ENCODE results near the gene NMRAL1.

The NMRAL1 gene

GRCh38 chr16:4450430-4450829, 24.0 kb downstream of the NMRAL1 start (continued):
- TF ChIP-seq, protein P1, sequence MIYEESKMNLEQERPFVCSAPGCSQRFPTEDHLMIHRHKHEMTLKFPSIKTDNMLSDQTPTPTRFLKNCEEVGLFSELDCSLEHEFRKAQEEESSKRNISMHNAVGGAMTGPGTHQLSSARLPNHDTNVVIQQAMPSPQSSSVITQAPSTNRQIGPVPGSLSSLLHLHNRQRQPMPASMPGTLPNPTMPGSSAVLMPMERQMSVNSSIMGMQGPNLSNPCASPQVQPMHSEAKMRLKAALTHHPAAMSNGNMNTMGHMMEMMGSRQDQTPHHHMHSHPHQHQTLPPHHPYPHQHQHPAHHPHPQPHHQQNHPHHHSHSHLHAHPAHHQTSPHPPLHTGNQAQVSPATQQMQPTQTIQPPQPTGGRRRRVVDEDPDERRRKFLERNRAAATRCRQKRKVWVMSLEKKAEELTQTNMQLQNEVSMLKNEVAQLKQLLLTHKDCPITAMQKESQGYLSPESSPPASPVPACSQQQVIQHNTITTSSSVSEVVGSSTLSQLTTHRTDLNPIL (CRISPR knock-in tag; IDR thresholded peaks at IDR 0.05; ENCODE audit: low read depth): no peak
- TF ChIP-seq PPARA (CRISPR knock-in tag; IDR thresholded peaks at IDR 0.05; ENCODE audit: borderline replicate concordance): no peak
- TF ChIP-seq ISL1 (CRISPR knock-in tag; IDR thresholded peaks at IDR 0.05): no peak
- TF ChIP-seq OSR1 (CRISPR knock-in tag; IDR thresholded peaks at IDR 0.05): no peak
- TF ChIP-seq TOX (CRISPR knock-in tag; IDR thresholded peaks at IDR 0.05; ENCODE audit: borderline replicate concordance): no peak
- no peak for TF ChIP-seq ZNF8 (CRISPR knock-in tag; IDR thresholded peaks at IDR 0.05)

DNA sequence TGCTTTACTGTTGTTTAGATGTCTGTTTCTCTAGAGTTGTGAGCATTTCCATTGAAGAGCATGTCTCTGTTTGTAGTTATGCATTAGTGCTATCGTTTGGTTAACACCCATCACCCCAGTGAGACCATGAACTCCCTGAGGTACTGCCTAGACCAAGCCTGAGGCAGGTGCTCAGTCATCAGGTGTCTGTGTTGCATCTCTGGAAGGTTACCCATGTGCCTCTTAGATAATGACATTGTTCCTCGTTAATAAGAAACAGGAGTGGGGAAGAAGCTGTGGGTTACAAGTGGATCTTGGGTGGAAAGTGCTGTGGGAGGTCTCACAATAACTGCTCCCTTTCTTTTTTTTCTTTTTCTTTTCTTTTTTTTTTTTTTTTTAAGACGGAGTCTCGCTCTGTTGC, 30.4 kb downstream of the NMRAL1 start:
- TF ChIP-seq ESRRG (CRISPR knock-in tag; IDR thresholded peaks at IDR 0.05): no peak
- no peak for TF ChIP-seq ZFP3 (CRISPR knock-in tag; IDR thresholded peaks at IDR 0.05)
- no peak for TF ChIP-seq TOX (CRISPR knock-in tag; IDR thresholded peaks at IDR 0.05; ENCODE audit: borderline replicate concordance)
- TF ChIP-seq ISL1 (CRISPR knock-in tag; IDR thresholded peaks at IDR 0.05): no peak
- no peak for TF ChIP-seq ZC3H10 (CRISPR knock-in tag; IDR thresholded peaks at IDR 0.05)
- TF ChIP-seq, protein P1 (CRISPR knock-in tag; IDR thresholded peaks at IDR 0.05; ENCODE audit: low read depth): no peak
- no peak for TF ChIP-seq RARB (CRISPR knock-in tag; IDR thresholded peaks at IDR 0.05)
- TF ChIP-seq ZNF70 (CRISPR knock-in tag; IDR thresholded peaks at IDR 0.05): no peak
- TF ChIP-seq TCF4 (CRISPR knock-in tag; IDR thresholded peaks at IDR 0.05; ENCODE audit: borderline replicate concordance): no peak
- no peak for TF ChIP-seq ZFP30 (CRISPR knock-in tag; IDR thresholded peaks at IDR 0.05)
- TF ChIP-seq, protein P2, sequence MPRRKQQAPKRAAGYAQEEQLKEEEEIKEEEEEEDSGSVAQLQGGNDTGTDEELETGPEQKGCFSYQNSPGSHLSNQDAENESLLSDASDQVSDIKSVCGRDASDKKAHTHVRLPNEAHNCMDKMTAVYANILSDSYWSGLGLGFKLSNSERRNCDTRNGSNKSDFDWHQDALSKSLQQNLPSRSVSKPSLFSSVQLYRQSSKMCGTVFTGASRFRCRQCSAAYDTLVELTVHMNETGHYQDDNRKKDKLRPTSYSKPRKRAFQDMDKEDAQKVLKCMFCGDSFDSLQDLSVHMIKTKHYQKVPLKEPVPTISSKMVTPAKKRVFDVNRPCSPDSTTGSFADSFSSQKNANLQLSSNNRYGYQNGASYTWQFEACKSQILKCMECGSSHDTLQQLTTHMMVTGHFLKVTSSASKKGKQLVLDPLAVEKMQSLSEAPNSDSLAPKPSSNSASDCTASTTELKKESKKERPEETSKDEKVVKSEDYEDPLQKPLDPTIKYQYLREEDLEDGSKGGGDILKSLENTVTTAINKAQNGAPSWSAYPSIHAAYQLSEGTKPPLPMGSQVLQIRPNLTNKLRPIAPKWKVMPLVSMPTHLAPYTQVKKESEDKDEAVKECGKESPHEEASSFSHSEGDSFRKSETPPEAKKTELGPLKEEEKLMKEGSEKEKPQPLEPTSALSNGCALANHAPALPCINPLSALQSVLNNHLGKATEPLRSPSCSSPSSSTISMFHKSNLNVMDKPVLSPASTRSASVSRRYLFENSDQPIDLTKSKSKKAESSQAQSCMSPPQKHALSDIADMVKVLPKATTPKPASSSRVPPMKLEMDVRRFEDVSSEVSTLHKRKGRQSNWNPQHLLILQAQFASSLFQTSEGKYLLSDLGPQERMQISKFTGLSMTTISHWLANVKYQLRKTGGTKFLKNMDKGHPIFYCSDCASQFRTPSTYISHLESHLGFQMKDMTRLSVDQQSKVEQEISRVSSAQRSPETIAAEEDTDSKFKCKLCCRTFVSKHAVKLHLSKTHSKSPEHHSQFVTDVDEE (CRISPR knock-in tag; IDR thresholded peaks at IDR 0.05): no peak
- TF ChIP-seq ARNTL (CRISPR knock-in tag; IDR thresholded peaks at IDR 0.05; ENCODE audit: borderline replicate concordance, low read depth): no peak
- ATAC-seq: no peak

- TF ChIP-seq CSDC2 (CRISPR knock-in tag; IDR thresholded peaks at IDR 0.05): no peak
- TF ChIP-seq POU6F1 (CRISPR knock-in tag; IDR thresholded peaks at IDR 0.05; ENCODE audit: borderline replicate concordance, low read depth): no peak
- TF ChIP-seq RARB (CRISPR knock-in tag; IDR thresholded peaks at IDR 0.05): no peak
- TF ChIP-seq TCF4 (CRISPR knock-in tag; IDR thresholded peaks at IDR 0.05; ENCODE audit: borderline replicate concordance): no peak
- TF ChIP-seq PPARA (CRISPR knock-in tag; IDR thresholded peaks at IDR 0.05; ENCODE audit: borderline replicate concordance): no peak
- TF ChIP-seq, protein P3, sequence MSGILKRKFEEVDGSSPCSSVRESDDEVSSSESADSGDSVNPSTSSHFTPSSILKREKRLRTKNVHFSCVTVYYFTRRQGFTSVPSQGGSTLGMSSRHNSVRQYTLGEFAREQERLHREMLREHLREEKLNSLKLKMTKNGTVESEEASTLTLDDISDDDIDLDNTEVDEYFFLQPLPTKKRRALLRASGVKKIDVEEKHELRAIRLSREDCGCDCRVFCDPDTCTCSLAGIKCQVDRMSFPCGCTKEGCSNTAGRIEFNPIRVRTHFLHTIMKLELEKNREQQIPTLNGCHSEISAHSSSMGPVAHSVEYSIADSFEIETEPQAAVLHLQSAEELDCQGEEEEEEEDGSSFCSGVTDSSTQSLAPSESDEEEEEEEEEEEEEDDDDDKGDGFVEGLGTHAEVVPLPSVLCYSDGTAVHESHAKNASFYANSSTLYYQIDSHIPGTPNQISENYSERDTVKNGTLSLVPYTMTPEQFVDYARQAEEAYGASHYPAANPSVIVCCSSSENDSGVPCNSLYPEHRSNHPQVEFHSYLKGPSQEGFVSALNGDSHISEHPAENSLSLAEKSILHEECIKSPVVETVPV (CRISPR knock-in tag; IDR thresholded peaks at IDR 0.05): no peak
- TF ChIP-seq ZNF70 (CRISPR knock-in tag; IDR thresholded peaks at IDR 0.05): no peak
- no peak for TF ChIP-seq ZNF565 (CRISPR knock-in tag; conservative IDR thresholded peaks at IDR 0.05; ENCODE audit: low read depth)
- no peak for TF ChIP-seq OSR1 (CRISPR knock-in tag; IDR thresholded peaks at IDR 0.05)
- no peak for TF ChIP-seq ARNTL (CRISPR knock-in tag; IDR thresholded peaks at IDR 0.05; ENCODE audit: borderline replicate concordance, low read depth)
- no peak for TF ChIP-seq GLIS3 (CRISPR knock-in tag; IDR thresholded peaks at IDR 0.05)
- ATAC-seq: no peak
These were observed 31.2 kb downstream of the NMRAL1 start for GRCh38 chr16:4443271-4443670.

DNA sequence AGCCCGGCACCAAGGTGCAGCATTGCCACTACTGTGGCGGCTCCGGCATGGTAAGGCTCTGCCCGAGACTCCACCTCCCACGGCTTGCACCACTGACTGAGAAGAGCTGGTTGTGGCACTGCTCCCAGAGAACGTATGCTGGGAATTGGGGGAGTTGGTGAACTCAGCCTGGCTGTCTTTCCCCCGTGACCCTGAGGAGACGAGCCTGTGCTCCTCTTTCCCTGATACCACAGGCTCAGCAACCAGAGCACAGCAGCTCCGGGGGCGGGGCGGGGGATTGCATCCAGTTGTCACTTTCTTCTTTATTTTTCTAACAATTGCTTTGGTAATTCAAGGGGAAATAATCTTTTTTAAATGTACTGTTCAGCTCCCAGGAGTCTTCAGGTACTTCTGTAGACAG, 32.1 kb downstream of the NMRAL1 start:
- ATAC-seq: no peak
- TF ChIP-seq CSDC2 (CRISPR knock-in tag; IDR thresholded peaks at IDR 0.05): no peak
